ENCODE data around the gene CSDE1. TPM values are rescaled to one million over a fixed set of nuclear protein-coding genes. Genes with fewer than 3 reads are reported as not detected.

Gene CSDE1
- total and polyA plus RNA-seq, 2 donors (not counting 1 experiment from before 2014, with no cell fraction given): 374 to 1,392 TPM

- H3K9me3 ChIP-seq (ENCODE audit: control insufficient read depth, insufficient read depth, low read depth, low read length): no peaks in the 10 kb centered on the region
- H3K36me3 ChIP-seq (ENCODE audit: control insufficient read depth, insufficient read depth, low read length): no peaks in the 10 kb centered on the region
- TF ChIP-seq EZH2 (IDR thresholded peaks at IDR 0.05; ENCODE audit: low read length, missing control alignments) (no peak), CTCF (conservative IDR thresholded peaks at IDR 0.05 in 1 of 2, IDR thresholded peaks at IDR 0.05 in 1 of 2; ENCODE audit: low read depth in 1 of 2, low read length in 2 of 2) (no peak)
- no peaks in the 10 kb centered on the region for H3K4me1 ChIP-seq (ENCODE audit: control insufficient read depth, extremely low read depth, insufficient read depth, low read length)
- H3K9ac ChIP-seq (ENCODE audit: insufficient read depth, low read length): no peak overlapping the region
- no peak for DNase-seq (ENCODE audit: low read depth in 2 of 2)
- H3K4me3 ChIP-seq (replicated peaks in 1 of 4; ENCODE audit: control extremely low read depth in 1 of 4, insufficient read depth in 1 of 4, low read depth in 3 of 4, low read length in 4 of 4): no peak overlapping the region
- no peak overlapping the region for H2AFZ ChIP-seq (ENCODE audit: low read length)
- peaks cover 9% of the 10 kb centered on the region for H3K27me3 ChIP-seq (ENCODE audit: control insufficient read depth, insufficient read depth, low read length)
- H3K4me2 ChIP-seq (ENCODE audit: extremely low read depth, insufficient read depth, low read length): no peak overlapping the region
- no peaks in the 10 kb centered on the region for H4K20me1 ChIP-seq (ENCODE audit: control insufficient read depth, extremely low read depth, insufficient read depth, low read length)
- H3K79me2 ChIP-seq (ENCODE audit: control insufficient read depth, insufficient read depth, low read length): no peaks in the 10 kb centered on the region
- no peak overlapping the region for H3K27ac ChIP-seq (ENCODE audit: insufficient read depth, low read length)
These were observed 67.6 kb downstream of the CSDE1 start for GRCh38 chr1:114690148-114690547.

- no peak for DNase-seq (ENCODE audit: low read depth in 2 of 2)
- no peak overlapping the region for H3K27ac ChIP-seq (ENCODE audit: insufficient read depth, low read length)
- H3K9ac ChIP-seq (ENCODE audit: insufficient read depth, low read length): no peak overlapping the region
- no peak overlapping the region for H3K4me3 ChIP-seq (replicated peaks in 1 of 4; ENCODE audit: control extremely low read depth in 1 of 4, insufficient read depth in 1 of 4, low read depth in 3 of 4, low read length in 4 of 4)
- H3K9me3 ChIP-seq (ENCODE audit: control insufficient read depth, insufficient read depth, low read depth, low read length): no peaks in the 10 kb centered on the region
- no peaks in the 10 kb centered on the region for H3K4me1 ChIP-seq (ENCODE audit: control insufficient read depth, extremely low read depth, insufficient read depth, low read length)
- H3K27me3 ChIP-seq (ENCODE audit: control insufficient read depth, insufficient read depth, low read length): peaks cover 9% of the 10 kb centered on the region
- no peaks in the 10 kb centered on the region for H3K79me2 ChIP-seq (ENCODE audit: control insufficient read depth, insufficient read depth, low read length)
- no peaks in the 10 kb centered on the region for H4K20me1 ChIP-seq (ENCODE audit: control insufficient read depth, extremely low read depth, insufficient read depth, low read length)
- H3K36me3 ChIP-seq (ENCODE audit: control insufficient read depth, insufficient read depth, low read length): no peaks in the 10 kb centered on the region
- no peak overlapping the region for H2AFZ ChIP-seq (ENCODE audit: low read length)
- no peak overlapping the region for H3K4me2 ChIP-seq (ENCODE audit: extremely low read depth, insufficient read depth, low read length)
- TF ChIP-seq EZH2 (IDR thresholded peaks at IDR 0.05; ENCODE audit: low read length, missing control alignments): no peak
- no peak for TF ChIP-seq CTCF (conservative IDR thresholded peaks at IDR 0.05 in 1 of 2, IDR thresholded peaks at IDR 0.05 in 1 of 2; ENCODE audit: low read depth in 1 of 2, low read length in 2 of 2)
These were observed 69.3 kb downstream of the CSDE1 start for GRCh38 chr1:114688526-114688925.

GRCh38 chr1:114685851-114686250 lies 71.9 kb downstream of the CSDE1 start:
- Histone ChIP-seq H3K36me3 (ENCODE audit: control insufficient read depth, insufficient read depth, low read length) (no peaks in the 10 kb centered on the region), H3K9me3 (ENCODE audit: control insufficient read depth, insufficient read depth, low read depth, low read length) (no peaks in the 10 kb centered on the region), H3K27me3 (ENCODE audit: control insufficient read depth, insufficient read depth, low read length) (peaks cover 9% of the 10 kb centered on the region), H3K4me2 (ENCODE audit: extremely low read depth, insufficient read depth, low read length) (no peak overlapping the region), H3K79me2 (ENCODE audit: control insufficient read depth, insufficient read depth, low read length) (no peaks in the 10 kb centered on the region), H4K20me1 (ENCODE audit: control insufficient read depth, extremely low read depth, insufficient read depth, low read length) (no peaks in the 10 kb centered on the region), H3K9ac (ENCODE audit: insufficient read depth, low read length) (no peak overlapping the region), H3K4me1 (ENCODE audit: control insufficient read depth, extremely low read depth, insufficient read depth, low read length) (no peaks in the 10 kb centered on the region), H2AFZ (ENCODE audit: low read length) (no peak overlapping the region), H3K4me3 (replicated peaks in 1 of 4; ENCODE audit: control extremely low read depth in 1 of 4, insufficient read depth in 1 of 4, low read depth in 3 of 4, low read length in 4 of 4) (no peak overlapping the region), H3K27ac (ENCODE audit: insufficient read depth, low read length) (no peak overlapping the region)
- DNase-seq (ENCODE audit: low read depth in 2 of 2): no peak
- TF ChIP-seq EZH2 (IDR thresholded peaks at IDR 0.05; ENCODE audit: low read length, missing control alignments): no peak

Measured in fibroblast of lung (primary cell).